Measurements from ENCODE around the gene TENT4A. TPM values are rescaled to one million over a fixed set of nuclear protein-coding genes. Genes with fewer than 3 reads are reported as not detected.

Gene TENT4A
- total and polyA plus RNA-seq, 2 donors, result 8.4 to 18.7 TPM

GRCh38 chr5:6755519-6755918, 42.3 kb downstream of the TENT4A start:
- no peak overlapping the region for H3K27ac ChIP-seq (ENCODE audit: low read depth in 1 of 2, low read length in 1 of 2)
- no peak overlapping the region for H3K4me3 ChIP-seq (ENCODE audit: low read length in 2 of 2)
- H3K9me3 ChIP-seq (ENCODE audit: control insufficient read depth in 2 of 2, insufficient read depth in 1 of 2, low read length in 1 of 2), result no peaks in the 10 kb centered on the region
- no peaks in the 10 kb centered on the region for H3K27me3 ChIP-seq (ENCODE audit: control insufficient read depth in 2 of 2, insufficient read depth in 1 of 2, low read length in 1 of 2)
- H3K36me3 ChIP-seq (ENCODE audit: control insufficient read depth in 2 of 2, insufficient read depth in 2 of 2, low read length in 1 of 2), result peaks cover 65 to 72% of the 10 kb centered on the region in 2 donors
- no peak for DNase-seq (ENCODE audit: low read depth in 6 of 9, low spot score in 9 of 9)
- 95% methylated on average over 12 of the region's 12 CpGs for WGBS
- no peaks in the 10 kb centered on the region for H3K4me1 ChIP-seq (ENCODE audit: control insufficient read depth in 2 of 2, insufficient read depth in 2 of 2, low read length in 2 of 2)

GRCh38 chr5:6755941-6756340, 42.7 kb downstream of the TENT4A start:
- DNase-seq (ENCODE audit: low read depth in 6 of 9, low spot score in 9 of 9), result no peak

GRCh38 chr5:6757414-6757969, 44.3 kb downstream of the TENT4A start:
- Histone ChIP-seq H3K27me3 (ENCODE audit: control insufficient read depth in 2 of 2, insufficient read depth in 1 of 2, low read length in 1 of 2) (no peaks in the 10 kb centered on the region), H3K4me3 (ENCODE audit: low read length in 2 of 2) (no peak overlapping the region), H3K36me3 (ENCODE audit: control insufficient read depth in 2 of 2, insufficient read depth in 2 of 2, low read length in 1 of 2) (peaks cover 49 to 52% of the 10 kb centered on the region in 2 donors), H3K4me1 (ENCODE audit: control insufficient read depth in 2 of 2, insufficient read depth in 2 of 2, low read length in 2 of 2) (no peaks in the 10 kb centered on the region), H3K9me3 (ENCODE audit: control insufficient read depth in 2 of 2, insufficient read depth in 1 of 2, low read length in 1 of 2) (no peaks in the 10 kb centered on the region), H3K27ac (ENCODE audit: low read depth in 1 of 2, low read length in 1 of 2) (no peak overlapping the region)
- DNase-seq (ENCODE audit: low read depth in 6 of 9, low spot score in 9 of 9), result no peak
- WGBS, result 98% methylated on average over 8 of the region's 8 CpGs

More at GRCh38 chr5:6755941-6756340, 42.7 kb downstream of the TENT4A start:
- WGBS, result 98% methylated on average over 17 of the region's 17 CpGs
- H3K27ac ChIP-seq (ENCODE audit: low read depth in 1 of 2, low read length in 1 of 2), result no peak overlapping the region
- H3K9me3 ChIP-seq (ENCODE audit: control insufficient read depth in 2 of 2, insufficient read depth in 1 of 2, low read length in 1 of 2), result no peaks in the 10 kb centered on the region
- no peaks in the 10 kb centered on the region for H3K4me1 ChIP-seq (ENCODE audit: control insufficient read depth in 2 of 2, insufficient read depth in 2 of 2, low read length in 2 of 2)
- no peaks in the 10 kb centered on the region for H3K27me3 ChIP-seq (ENCODE audit: control insufficient read depth in 2 of 2, insufficient read depth in 1 of 2, low read length in 1 of 2)
- H3K4me3 ChIP-seq (ENCODE audit: low read length in 2 of 2), result no peak overlapping the region
- peaks cover 64 to 67% of the 10 kb centered on the region in 2 donors for H3K36me3 ChIP-seq (ENCODE audit: control insufficient read depth in 2 of 2, insufficient read depth in 2 of 2, low read length in 1 of 2)

- Histone ChIP-seq H3K9me3 (ENCODE audit: control insufficient read depth in 2 of 2, insufficient read depth in 1 of 2, low read length in 1 of 2) (no peaks in the 10 kb centered on the region), H3K27ac (ENCODE audit: low read depth in 1 of 2, low read length in 1 of 2) (no peak overlapping the region), H3K4me1 (ENCODE audit: control insufficient read depth in 2 of 2, insufficient read depth in 2 of 2, low read length in 2 of 2) (no peaks in the 10 kb centered on the region), H3K27me3 (ENCODE audit: control insufficient read depth in 2 of 2, insufficient read depth in 1 of 2, low read length in 1 of 2) (no peaks in the 10 kb centered on the region), H3K4me3 (ENCODE audit: low read length in 2 of 2) (no peak overlapping the region), H3K36me3 (ENCODE audit: control insufficient read depth in 2 of 2, insufficient read depth in 2 of 2, low read length in 1 of 2) (peaks cover 43 to 46% of the 10 kb centered on the region in 2 donors)
- DNase-seq (ENCODE audit: low read depth in 6 of 9, low spot score in 9 of 9), result no peak
- 96% methylated on average over 6 of the region's 6 CpGs for WGBS
Observed at GRCh38 chr5:6758236-6758635, 45.0 kb downstream of the TENT4A start.

- H3K27ac ChIP-seq (ENCODE audit: low read depth in 1 of 2, low read length in 1 of 2), result no peak overlapping the region
- peaks cover 38 to 41% of the 10 kb centered on the region in 2 donors for H3K36me3 ChIP-seq (ENCODE audit: control insufficient read depth in 2 of 2, insufficient read depth in 2 of 2, low read length in 1 of 2)
- H3K9me3 ChIP-seq (ENCODE audit: control insufficient read depth in 2 of 2, insufficient read depth in 1 of 2, low read length in 1 of 2), result no peaks in the 10 kb centered on the region
- no peaks in the 10 kb centered on the region for H3K27me3 ChIP-seq (ENCODE audit: control insufficient read depth in 2 of 2, insufficient read depth in 1 of 2, low read length in 1 of 2)
- WGBS, result 98% methylated on average over 20 of the region's 20 CpGs
- no peak for DNase-seq (ENCODE audit: low read depth in 6 of 9, low spot score in 9 of 9)
- no peaks in the 10 kb centered on the region for H3K4me1 ChIP-seq (ENCODE audit: control insufficient read depth in 2 of 2, insufficient read depth in 2 of 2, low read length in 2 of 2)
- H3K4me3 ChIP-seq (ENCODE audit: low read length in 2 of 2), result no peak overlapping the region
Observed at GRCh38 chr5:6758706-6759105, 45.5 kb downstream of the TENT4A start.

- WGBS, result 92% methylated on average over 9 of the region's 9 CpGs
- H3K27ac ChIP-seq (ENCODE audit: low read depth in 1 of 2, low read length in 1 of 2), result no peak overlapping the region
- DNase-seq (ENCODE audit: low read depth in 6 of 9, low spot score in 9 of 9), result no peak
- H3K4me3 ChIP-seq (ENCODE audit: low read length in 2 of 2), result no peak overlapping the region
- peaks cover 33 to 34% of the 10 kb centered on the region in 2 donors for H3K36me3 ChIP-seq (ENCODE audit: control insufficient read depth in 2 of 2, insufficient read depth in 2 of 2, low read length in 1 of 2)
- no peaks in the 10 kb centered on the region for H3K27me3 ChIP-seq (ENCODE audit: control insufficient read depth in 2 of 2, insufficient read depth in 1 of 2, low read length in 1 of 2)
- no peaks in the 10 kb centered on the region for H3K9me3 ChIP-seq (ENCODE audit: control insufficient read depth in 2 of 2, insufficient read depth in 1 of 2, low read length in 1 of 2)
- H3K4me1 ChIP-seq (ENCODE audit: control insufficient read depth in 2 of 2, insufficient read depth in 2 of 2, low read length in 2 of 2), result no peaks in the 10 kb centered on the region
Observed at GRCh38 chr5:6759401-6759800, 46.2 kb downstream of the TENT4A start.

GRCh38 chr5:6759983-6760382, 46.8 kb downstream of the TENT4A start:
- WGBS, result 87% methylated on average over 5 of the region's 5 CpGs
- no peak overlapping the region for H3K4me3 ChIP-seq (ENCODE audit: low read length in 2 of 2)
- no peaks in the 10 kb centered on the region for H3K9me3 ChIP-seq (ENCODE audit: control insufficient read depth in 2 of 2, insufficient read depth in 1 of 2, low read length in 1 of 2)
- H3K4me1 ChIP-seq (ENCODE audit: control insufficient read depth in 2 of 2, insufficient read depth in 2 of 2, low read length in 2 of 2), result no peaks in the 10 kb centered on the region
- H3K27ac ChIP-seq (ENCODE audit: low read depth in 1 of 2, low read length in 1 of 2), result no peak overlapping the region
- H3K36me3 ChIP-seq (ENCODE audit: control insufficient read depth in 2 of 2, insufficient read depth in 2 of 2, low read length in 1 of 2), result peaks cover 28 to 29% of the 10 kb centered on the region in 2 donors
- H3K27me3 ChIP-seq (ENCODE audit: control insufficient read depth in 2 of 2, insufficient read depth in 1 of 2, low read length in 1 of 2), result no peaks in the 10 kb centered on the region
- DNase-seq (ENCODE audit: low read depth in 6 of 9, low spot score in 9 of 9), result no peak

- no peaks in the 10 kb centered on the region for H3K27me3 ChIP-seq (ENCODE audit: control insufficient read depth in 2 of 2, insufficient read depth in 1 of 2, low read length in 1 of 2)
- WGBS, result 94% methylated on average over 9 of the region's 9 CpGs
- H3K4me1 ChIP-seq (ENCODE audit: control insufficient read depth in 2 of 2, insufficient read depth in 2 of 2, low read length in 2 of 2), result peaks cover 2% of the 10 kb centered on the region in 2 donors
- no peak for DNase-seq (ENCODE audit: low read depth in 6 of 9, low spot score in 9 of 9)
- no peaks in the 10 kb centered on the region for H3K9me3 ChIP-seq (ENCODE audit: control insufficient read depth in 2 of 2, insufficient read depth in 1 of 2, low read length in 1 of 2)
- H3K27ac ChIP-seq (ENCODE audit: low read depth in 1 of 2, low read length in 1 of 2), result no peak overlapping the region
- H3K4me3 ChIP-seq (ENCODE audit: low read length in 2 of 2), result no peak overlapping the region
- H3K36me3 ChIP-seq (ENCODE audit: control insufficient read depth in 2 of 2, insufficient read depth in 2 of 2, low read length in 1 of 2), result peaks cover 21 to 23% of the 10 kb centered on the region in 2 donors
Observed at GRCh38 chr5:6760686-6761085, 47.5 kb downstream of the TENT4A start.

GRCh38 chr5:6761333-6761732, 48.1 kb downstream of the TENT4A start:
- Histone ChIP-seq H3K9me3 (ENCODE audit: control insufficient read depth in 2 of 2, insufficient read depth in 1 of 2, low read length in 1 of 2) (no peaks in the 10 kb centered on the region), H3K4me1 (ENCODE audit: control insufficient read depth in 2 of 2, insufficient read depth in 2 of 2, low read length in 2 of 2) (peaks cover 4 to 5% of the 10 kb centered on the region in 2 donors), H3K4me3 (ENCODE audit: low read length in 2 of 2) (no peak overlapping the region), H3K27me3 (ENCODE audit: control insufficient read depth in 2 of 2, insufficient read depth in 1 of 2, low read length in 1 of 2) (no peaks in the 10 kb centered on the region), H3K36me3 (ENCODE audit: control insufficient read depth in 2 of 2, insufficient read depth in 2 of 2, low read length in 1 of 2) (peaks cover 15 to 16% of the 10 kb centered on the region in 2 donors), H3K27ac (ENCODE audit: low read depth in 1 of 2, low read length in 1 of 2) (no peak overlapping the region)
- DNase-seq (ENCODE audit: low read depth in 6 of 9, low spot score in 9 of 9), result no peak

All from thymus (tissue), 11 donors.